GM06990 (cell line): ENCODE results near the gene NLE1.
"Not testable (repeated sequence)": the region's sequence is repeated elsewhere in the genome, so short reads cannot be mapped to it uniquely, and the experiment has no call there.

Experiments
- DNase-seq: peaks from one replicate; pipeline ENCODE4 v3.0.0-alpha.2; 2011; ENCODE audit not compliant: insufficient read length; ENCODE audit errors: extremely low read depth
- H3K27me3 ChIP-seq: replicated peaks from 2 replicates; pipeline ENCODE4 v1.6.0; 2011; ENCODE audit warnings: low read length; ENCODE audit not compliant: control insufficient read depth, insufficient read depth
- H3K36me3 ChIP-seq: 2 replicates; pipeline ENCODE4 v1.5.1; 2011; ENCODE audit warnings: low read length; ENCODE audit not compliant: control insufficient read depth, insufficient read depth
- H3K4me3 ChIP-seq: replicated peaks from 2 replicates; pipeline ENCODE4 v1.5.1; 2011; ENCODE audit warnings: low read depth, mild to moderate bottlenecking, control low read depth, low read length
- TF ChIP-seq, protein P1 (sequence below): IDR thresholded peaks from 2 replicates; pipeline ENCODE4 v1.5.1; 2011; ENCODE audit warnings: low read length, control low read depth, mild to moderate bottlenecking, inconsistent platforms; ENCODE audit not compliant: insufficient read depth, poor library complexity, severe bottlenecking

NLE1 gene

DNA sequence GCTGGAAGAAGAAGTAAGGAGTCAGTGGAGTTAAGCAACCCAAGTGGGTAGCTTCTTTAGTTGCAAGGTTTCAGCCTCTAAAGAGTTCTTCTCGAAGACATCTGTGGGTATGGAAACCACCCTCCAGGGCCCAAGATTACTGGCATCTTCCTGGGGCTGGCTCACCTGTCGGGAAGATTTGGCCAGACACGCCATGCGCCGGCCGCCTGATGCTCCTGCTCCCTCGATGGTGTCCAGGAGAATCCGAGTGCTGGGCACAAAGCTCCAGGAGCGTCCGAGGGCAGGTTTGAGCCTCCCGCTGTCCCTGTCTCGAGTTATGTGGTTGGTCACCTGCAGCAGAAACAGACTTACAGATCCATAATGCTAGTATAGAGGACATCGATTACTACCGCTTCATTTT, 41.1 kb downstream of the NLE1 start:
- no peaks in the 10 kb centered on the region for H3K27me3 ChIP-seq
- H3K4me3 ChIP-seq, result no peak overlapping the region
- TF ChIP-seq, protein P1, sequence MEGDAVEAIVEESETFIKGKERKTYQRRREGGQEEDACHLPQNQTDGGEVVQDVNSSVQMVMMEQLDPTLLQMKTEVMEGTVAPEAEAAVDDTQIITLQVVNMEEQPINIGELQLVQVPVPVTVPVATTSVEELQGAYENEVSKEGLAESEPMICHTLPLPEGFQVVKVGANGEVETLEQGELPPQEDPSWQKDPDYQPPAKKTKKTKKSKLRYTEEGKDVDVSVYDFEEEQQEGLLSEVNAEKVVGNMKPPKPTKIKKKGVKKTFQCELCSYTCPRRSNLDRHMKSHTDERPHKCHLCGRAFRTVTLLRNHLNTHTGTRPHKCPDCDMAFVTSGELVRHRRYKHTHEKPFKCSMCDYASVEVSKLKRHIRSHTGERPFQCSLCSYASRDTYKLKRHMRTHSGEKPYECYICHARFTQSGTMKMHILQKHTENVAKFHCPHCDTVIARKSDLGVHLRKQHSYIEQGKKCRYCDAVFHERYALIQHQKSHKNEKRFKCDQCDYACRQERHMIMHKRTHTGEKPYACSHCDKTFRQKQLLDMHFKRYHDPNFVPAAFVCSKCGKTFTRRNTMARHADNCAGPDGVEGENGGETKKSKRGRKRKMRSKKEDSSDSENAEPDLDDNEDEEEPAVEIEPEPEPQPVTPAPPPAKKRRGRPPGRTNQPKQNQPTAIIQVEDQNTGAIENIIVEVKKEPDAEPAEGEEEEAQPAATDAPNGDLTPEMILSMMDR, result no peak
- H3K36me3 ChIP-seq, result peaks cover 14% of the 10 kb centered on the region
- no peak for DNase-seq

DNA sequence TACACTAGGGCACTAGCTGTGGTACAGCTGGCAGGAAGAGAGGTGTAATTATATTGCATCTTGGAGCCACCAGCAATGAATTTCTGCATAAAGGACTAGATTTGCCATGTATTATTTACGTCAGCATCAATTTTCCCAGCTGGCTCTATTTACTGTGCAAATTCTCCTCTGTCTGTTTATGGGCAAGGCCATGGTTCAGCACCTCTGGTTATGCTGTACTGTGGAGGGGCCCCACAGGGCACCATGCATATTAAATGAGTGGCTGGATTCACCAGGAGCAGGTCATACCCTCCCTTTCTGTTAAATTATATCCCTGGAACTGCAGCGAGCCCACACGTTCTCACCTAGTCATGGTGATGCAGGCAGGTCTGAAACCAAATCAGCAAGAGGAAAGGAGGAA, 42.2 kb downstream of the NLE1 start:
- Histone ChIP-seq H3K36me3 (peaks cover 12% of the 10 kb centered on the region), H3K27me3 (no peaks in the 10 kb centered on the region), H3K4me3 (no peak overlapping the region)
- DNase-seq, result no peak
- TF ChIP-seq, protein P1, result no peak

DNA sequence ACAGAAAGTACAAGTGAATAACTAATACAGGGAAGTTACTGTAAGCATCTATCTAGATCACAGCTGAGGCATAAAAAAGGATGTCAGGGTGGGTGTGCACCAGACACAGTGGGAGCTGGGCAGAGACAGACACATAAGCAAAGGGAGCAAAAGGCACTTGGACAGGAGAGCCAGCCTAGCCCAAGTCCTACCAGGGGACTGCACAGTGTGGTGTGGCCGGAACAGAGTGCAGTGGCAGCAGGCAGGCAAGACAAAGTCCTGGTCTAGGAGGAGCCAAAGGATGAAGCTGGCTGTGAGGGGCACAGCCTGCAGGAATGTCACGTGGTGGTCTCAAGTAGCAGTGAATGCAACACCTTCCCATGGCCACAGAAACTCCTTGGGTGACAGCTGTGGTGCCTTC, 44.3 kb downstream of the NLE1 start:
- peaks cover 8% of the 10 kb centered on the region for H3K36me3 ChIP-seq
- no peak overlapping the region for H3K4me3 ChIP-seq
- no peaks in the 10 kb centered on the region for H3K27me3 ChIP-seq
- TF ChIP-seq, protein P1, result no peak
- DNase-seq, result no peak

DNA sequence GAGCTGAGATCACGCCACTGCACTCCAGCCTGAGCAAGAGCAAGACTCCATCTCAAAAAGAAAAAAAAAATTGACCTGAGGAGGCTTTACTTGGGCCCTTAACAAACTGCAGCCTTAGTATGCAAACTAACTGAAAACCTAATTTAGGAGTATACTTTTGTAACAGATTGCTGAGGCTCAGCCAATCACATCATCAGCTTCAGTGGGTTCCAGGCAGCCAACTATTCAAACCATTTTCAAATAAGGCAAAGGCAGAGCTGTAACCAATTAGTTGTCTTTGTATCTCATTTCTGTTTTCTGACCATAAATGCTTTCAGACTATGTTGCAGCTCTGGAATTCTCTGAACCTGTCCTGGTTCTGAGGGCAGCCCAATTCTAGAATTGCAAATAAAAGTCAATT, 46.4 kb downstream of the NLE1 start:
- DNase-seq, result no peak
- Histone ChIP-seq H3K27me3 (no peaks in the 10 kb centered on the region), H3K4me3 (no peak overlapping the region), H3K36me3 (peaks cover 6% of the 10 kb centered on the region)
- TF ChIP-seq, protein P1, result no peak

DNA sequence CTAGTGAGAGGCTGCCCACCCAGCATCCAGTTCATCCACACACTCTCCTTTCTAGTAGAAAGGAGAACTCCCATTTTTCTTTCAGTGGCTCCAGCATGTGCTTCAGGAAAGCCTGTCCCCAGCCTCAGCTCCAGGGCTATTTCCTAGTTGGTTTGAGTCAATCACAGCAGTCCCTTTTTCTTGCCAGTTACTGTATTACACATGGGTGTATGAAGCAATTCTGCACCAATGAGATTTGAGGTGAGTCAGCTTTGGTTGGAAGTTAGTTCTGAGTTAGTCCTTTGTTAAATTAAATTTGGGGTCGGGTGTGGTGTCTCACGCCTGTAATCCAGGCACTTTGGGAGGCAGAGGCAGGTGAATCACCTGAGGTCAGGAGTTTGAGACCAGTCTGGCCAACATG, 47.2 kb downstream of the NLE1 start:
- TF ChIP-seq, protein P1, result no peak
- DNase-seq, result no peak

DNA sequence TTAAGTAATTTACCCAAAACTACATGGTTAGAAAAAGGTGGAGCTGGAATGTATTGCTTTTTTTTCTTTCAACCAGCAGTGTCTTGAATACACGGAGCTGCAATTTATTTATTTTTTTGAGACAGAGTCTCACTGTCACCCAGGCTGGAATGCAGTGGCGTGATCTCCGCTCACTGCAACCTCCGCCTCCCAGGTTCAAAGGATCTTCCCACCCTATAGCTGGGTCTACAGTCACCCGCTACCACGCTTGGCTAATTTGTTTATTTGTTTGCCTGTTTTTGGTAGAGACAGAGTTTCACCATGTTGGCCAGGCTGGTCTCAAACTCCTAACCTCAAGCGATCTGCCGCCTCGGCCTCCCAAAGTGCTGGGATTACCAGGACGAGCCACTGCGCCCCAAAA, 51.4 kb downstream of the NLE1 start:
- not testable (repeated sequence) for DNase-seq, H3K36me3 ChIP-seq, H3K27me3 ChIP-seq, H3K4me3 ChIP-seq

More for the DNA sequence above, 47.2 kb downstream of the NLE1 start:
- Histone ChIP-seq H3K4me3 (no peak overlapping the region), H3K27me3 (no peaks in the 10 kb centered on the region), H3K36me3 (peaks cover 3% of the 10 kb centered on the region)
